HG03108 (cell line): ENCODE measurements around the gene ADGRL3.
"Not testable (repeated sequence)": the region's sequence is repeated elsewhere in the genome, so short reads cannot be mapped to it uniquely, and the experiment has no call there.

ENCODE experiments used
- ATAC-seq: cut with Tn5 transposase; IDR thresholded peaks from one replicate; pipeline ENCODE4 v1.9.1; 2021; ENCODE audit warnings: moderate library complexity; ENCODE audit not compliant: unreplicated experiment

Gene ADGRL3

DNA sequence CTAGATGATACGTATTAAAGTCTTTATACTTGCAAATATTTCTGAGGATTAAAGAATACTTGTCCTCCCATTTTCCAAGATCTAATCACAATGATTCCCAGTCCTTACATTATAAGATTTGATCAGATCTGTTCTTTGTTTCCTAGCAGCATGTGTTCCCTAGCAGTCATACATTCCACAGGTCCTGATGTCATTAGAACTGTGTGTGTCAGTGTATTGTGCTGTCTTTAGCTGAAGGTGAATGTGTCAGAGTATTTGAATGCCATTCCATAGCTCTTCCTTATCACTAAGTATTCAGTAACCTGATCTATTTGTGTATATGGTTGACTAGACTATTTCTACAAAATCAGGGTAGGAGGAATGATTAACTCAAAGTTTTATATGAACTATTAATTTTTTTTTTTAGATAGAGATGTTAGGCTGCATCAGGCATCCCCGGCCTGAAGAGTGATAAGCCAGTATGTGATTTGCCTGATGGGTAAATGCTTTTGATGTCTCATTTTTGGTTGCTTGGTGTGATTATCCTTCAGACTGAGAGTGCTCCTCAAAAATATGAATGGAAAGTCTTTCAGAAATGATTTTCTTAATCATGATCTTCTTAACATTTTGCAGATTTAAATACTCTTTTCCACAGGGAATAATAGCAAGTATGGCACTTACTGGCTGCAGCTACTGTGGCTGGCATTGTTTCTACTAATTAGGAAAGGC is 4.4 kb downstream of the ADGRL3 start:
- no peak for ATAC-seq

DNA sequence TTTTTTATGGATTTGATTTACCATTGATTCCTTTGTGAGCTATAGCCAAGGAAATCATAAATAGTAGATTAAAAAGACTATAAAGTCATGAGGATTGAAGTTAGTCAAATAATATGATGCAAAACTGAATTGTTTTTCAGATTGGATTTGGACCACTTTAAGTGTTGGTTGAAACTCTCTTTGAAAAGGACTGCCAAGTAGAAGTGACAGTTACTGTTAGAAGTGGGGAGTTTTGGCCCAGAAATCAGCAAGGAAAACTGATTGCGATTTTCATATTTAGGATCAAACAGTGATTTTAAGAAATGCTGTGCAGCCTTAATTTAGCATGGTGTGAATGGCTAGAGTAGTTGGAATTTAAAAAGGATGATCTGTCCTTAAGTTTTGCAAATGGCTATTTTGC is 4.9 kb downstream of the ADGRL3 start:
- ATAC-seq, result no peak

DNA sequence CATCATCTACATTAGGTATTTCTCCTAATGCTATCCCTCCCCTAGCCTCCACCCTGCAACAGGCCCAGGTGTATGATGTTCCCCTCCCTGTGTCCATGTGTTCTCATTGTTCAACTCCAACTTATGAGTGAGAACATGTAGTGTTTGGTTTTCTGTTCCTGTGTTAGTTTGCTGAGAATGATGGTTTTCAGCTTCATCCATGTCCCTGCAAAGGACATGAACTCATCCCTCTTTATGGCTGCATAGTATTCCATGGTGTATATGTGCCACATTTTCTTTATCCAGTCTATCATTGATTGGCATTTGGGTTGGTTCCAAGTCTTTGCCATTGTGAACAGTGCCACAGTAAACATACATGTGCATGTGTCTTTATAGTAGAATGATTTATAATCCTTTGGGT is 7.0 kb downstream of the ADGRL3 start:
- ATAC-seq, result not testable (repeated sequence)

DNA sequence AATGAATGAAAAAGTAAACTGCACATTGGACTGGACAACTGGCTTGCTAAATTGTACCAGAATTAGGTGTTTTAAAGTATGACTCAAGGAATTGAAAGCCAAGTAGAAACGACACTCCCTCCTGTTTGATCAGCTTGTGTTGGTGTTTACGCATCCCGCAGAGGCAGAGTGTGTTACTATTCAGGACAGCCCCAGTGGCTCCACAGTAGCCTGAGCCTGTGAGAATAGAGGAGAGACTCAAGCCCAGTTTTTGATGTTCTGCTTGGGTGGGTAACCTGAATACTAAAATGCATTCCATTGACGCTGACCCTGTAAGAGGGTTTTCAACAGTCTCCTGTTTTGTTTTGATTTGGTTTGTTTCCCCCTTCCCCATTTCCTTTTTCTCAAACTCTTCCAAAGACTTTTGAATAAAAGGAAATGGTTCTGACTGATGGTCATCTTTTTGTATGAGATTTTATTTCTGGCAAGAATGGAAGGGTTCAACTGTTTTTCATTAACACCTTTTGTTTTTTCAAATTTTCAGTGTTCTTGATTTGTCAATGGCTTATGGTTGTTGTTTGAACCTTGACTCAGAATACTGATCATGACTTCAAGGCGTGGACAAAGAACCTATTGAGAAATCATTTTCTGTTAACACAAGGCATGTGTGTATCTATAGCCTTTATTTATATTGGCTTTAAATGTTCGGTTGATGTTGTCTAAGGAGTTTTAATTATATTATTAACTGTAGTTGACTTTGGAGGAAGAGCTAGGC is 10.2 kb downstream of the ADGRL3 start:
- no peak for ATAC-seq

DNA sequence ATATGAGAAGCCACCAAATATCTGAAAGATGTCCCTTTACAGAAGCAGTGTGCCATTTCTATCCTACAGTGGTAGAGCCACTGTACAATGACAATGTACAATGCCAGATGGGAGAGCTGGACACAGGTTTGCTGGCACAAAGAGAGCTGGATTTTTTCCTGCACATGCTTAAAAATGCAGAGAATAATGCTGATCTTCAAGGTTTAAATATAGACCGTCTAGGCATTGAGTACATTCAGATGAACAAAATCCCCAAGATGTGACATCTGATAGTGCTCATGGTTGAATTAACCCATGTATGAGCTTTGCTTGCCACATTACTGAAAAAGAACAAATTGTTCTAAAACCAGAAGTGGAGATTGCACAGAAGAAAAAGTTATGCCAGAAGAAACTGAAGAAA is 11.7 kb downstream of the ADGRL3 start:
- ATAC-seq, result no peak

DNA sequence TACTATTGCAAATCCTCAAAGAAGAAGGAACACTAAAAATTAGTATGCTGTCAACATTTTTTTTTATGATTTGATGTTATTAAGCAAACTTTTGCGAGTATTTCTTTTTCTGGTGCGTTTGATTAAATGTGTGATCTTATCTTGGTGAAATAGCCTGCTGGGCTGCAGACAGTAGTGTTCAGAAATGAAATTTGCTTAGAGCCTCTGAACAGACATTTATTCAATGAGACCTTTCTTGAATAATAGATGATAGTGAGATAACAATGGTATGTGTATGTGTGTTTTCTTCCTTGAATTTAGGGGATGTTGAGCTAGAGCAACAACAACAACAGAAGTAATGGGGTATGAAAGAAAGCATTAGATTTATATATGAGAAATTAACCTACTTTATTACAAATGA is 12.7 kb downstream of the ADGRL3 start:
- no peak for ATAC-seq

DNA sequence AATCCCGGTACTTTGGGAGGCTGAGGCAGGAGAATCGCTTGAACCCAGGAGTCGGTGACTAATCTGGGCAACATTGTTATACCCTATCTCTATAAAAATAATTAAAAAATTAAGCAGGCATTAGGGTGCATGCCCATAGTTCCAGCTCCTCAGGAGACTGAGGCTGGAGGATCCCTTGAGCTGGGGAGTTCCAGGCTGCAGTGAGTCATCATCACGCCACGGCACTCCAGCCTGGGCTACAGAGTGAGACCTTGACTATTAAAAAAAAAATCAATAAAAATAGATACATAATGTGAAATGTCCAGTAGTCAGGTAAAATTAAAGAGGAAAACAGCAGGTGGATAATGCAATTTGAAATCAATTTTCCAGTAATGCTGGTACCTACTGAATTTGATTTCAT is 14.6 kb downstream of the ADGRL3 start:
- no peak for ATAC-seq

DNA sequence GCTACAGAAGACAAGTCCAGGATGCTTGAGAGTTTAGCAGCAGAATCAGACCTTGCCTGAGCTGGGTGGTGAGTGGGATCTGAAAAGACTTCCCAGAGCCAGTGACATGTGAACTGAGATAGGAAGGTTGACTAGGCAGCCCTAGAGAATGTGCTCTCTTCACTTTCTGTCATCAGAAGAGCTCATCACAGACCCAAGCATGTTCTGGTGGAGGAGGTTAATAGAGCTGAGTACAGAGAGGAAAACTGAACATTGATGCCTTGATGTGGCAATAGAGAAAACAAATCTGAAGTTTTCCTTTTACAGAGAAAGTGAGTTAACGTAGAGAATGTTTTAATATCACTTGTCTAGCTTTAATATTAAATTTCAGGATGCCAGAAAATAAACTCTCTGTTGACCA is 17.1 kb downstream of the ADGRL3 start:
- no peak for ATAC-seq

DNA sequence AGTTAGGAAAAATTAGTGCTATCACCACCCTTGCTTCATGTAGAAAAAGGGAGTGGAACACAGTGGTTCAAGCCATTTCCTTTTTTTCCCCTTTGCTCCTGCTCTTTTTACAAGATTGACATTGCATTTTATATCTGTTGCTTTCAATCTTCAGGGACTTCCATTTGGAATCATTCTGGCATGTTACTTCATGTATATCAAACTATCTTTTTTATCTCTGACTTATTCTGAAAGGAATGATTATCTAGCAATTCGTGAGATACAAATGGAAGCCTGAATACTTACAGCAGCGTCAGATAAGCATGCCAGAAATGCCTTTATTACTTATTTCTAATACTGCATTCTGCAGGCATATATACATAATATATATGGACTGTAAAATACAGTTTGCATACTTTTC is 20.4 kb downstream of the ADGRL3 start:
- ATAC-seq, result no peak

DNA sequence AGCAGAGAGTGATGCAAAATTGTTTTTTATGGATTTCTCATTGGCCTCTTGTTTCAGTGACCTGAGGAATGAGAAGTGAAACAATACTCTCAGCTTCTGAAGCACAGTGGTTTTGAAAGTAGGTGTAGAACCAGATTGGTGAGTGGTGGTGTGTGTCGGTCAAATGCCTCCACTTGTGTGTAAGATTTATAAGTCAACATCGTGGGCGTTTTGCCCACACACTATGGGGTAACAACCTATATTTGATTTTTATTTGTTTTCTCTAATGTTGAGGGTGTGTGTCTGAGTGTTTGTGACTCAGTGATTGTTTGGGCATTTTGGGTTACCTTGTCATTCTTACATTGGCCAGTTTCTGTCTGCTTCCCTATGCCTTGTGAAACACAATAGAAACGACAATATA is 23.3 kb downstream of the ADGRL3 start:
- no peak for ATAC-seq

DNA sequence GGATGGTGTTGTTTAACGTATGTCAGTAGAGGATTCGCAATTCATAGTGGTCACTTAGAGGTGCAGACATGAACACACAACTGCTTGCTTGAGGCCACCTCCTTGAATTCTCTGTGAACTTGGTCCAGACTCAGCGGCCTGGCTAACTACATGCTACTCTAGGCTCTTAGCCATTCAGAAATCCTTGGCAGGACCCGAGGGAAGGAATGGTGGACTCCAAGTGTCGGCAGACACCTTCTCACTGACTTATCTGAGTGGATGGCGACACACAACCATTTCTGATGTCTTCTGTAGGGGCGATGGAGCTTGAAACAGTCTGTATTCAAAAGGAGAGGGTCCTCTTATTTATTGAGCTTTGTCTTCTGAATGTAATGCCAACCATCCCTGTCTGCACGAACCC is 24.4 kb downstream of the ADGRL3 start:
- no peak for ATAC-seq

DNA sequence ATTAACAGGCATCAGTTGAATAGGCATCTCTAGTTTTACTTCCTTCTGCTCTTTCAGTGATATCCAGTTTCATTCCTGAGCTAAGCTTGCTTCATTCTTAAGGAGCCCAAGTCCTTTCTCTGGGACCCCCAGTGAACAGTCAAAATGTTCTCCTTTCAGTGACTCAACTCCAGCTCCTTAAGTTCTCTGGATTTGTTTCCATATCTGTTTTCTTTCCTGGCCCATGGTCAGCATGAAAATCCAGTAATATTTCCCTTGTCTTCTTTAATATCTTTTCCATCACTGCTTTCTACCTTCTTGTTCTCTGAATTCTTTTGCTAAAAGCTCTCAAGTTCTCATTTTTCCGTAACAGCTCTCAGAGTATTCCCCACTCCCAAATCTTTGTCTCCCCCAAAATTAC is 25.5 kb downstream of the ADGRL3 start:
- no peak for ATAC-seq

DNA sequence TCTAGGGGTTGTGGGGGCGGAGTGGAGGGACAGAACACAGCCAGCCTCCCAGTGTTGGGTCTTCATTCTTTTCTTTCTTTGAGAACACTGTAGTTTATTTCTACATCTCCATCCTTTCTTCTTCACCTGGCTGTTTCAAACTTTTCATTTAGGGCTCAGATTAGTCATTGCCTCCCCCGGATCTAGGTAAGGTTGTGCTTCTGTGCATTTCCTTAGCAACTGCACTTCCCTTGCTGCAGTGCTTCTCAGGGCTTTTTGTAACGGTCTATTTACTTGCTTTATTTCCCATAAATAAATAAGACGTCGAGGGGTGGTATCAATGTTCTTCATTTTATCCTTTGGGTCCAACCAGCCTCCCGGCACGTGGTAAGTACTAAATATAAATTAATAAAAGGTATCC is 31.3 kb downstream of the ADGRL3 start:
- ATAC-seq, result no peak

DNA sequence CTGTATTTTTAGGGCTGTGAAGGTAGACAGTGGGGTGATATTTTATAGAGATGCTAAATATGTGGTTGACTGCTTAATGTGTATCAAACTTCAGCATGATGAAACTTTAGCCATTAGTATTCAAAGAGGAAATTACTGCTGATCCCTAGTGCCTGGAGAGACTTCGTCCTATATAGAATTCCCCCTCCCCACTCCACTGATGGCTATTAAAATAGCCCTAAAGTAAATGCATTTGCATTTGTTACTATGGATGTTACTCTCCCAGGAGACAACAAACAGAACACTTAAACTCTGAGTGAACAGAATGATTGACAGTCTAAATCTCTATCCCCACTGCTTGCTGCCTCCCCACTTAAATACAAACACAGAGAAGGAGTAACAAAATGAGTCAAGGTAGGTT is 39.1 kb downstream of the ADGRL3 start:
- ATAC-seq, result no peak

DNA sequence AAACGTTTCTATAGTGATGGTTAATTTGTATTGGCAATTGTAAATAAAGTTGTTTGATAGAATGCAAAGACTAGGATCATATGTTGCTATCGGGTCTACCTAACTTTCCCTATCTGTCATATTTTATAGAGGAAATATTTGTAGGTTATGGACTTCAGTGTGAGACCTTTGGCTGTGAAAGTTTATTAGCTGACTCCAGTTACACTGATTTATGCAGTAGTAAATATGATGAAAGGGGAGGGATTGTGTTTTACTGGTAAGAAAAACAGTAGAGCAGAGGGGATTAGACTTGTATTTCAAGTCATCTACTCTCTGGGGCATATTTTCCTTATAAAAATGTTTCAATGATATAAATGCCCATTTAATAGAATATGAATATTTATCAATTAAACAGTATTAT is 43.8 kb downstream of the ADGRL3 start:
- ATAC-seq, result no peak

DNA sequence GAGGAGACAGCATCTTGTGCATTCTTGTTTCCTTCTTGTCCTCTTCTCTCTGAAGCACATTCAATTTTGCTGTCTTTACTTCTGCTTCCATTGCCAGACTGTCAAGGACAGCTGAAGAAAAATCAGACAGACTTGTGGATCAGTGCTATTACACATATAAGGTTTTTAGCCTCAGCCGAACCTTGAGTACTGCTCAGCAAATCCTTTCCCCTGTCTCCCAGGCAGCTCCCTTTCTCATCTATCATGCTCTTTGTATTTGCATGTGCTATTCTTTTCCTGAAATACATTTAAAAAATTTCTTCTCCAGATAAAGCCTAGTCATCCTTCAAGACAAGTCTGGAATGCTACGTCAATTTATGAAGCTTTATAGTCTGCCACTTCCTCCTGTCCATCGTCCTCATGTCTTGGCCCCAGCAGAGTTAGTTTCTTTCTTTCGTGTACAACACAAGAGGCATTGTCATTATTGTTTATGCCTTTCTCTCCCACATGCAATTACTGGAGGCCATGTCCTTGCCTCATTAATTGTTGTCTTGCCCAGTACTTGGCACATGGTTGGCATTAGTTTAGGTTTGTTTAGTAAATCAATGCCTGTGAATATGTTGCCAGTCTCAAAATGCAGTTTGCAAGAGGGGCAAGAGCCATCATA is 45.1 kb downstream of the ADGRL3 start:
- ATAC-seq, result no peak

DNA sequence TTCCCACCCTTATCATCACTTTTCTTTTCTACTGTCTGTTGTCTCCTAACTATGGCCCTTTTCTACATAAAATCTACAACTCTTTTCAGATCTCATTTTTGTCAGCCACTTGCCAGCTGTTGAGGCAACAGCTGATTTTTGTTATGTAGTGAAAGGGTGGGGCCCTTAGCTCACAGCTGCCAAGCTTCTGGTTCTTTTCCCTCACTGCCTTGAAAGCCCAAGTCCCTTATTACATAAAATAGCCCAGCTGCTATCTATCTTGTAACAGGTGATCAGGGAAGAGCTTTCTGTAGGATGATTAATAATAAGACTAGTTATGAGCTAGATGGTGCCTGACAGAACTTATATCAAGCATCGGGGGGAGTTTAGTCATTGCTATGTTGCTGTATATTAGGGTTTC is 45.9 kb downstream of the ADGRL3 start:
- no peak for ATAC-seq

DNA sequence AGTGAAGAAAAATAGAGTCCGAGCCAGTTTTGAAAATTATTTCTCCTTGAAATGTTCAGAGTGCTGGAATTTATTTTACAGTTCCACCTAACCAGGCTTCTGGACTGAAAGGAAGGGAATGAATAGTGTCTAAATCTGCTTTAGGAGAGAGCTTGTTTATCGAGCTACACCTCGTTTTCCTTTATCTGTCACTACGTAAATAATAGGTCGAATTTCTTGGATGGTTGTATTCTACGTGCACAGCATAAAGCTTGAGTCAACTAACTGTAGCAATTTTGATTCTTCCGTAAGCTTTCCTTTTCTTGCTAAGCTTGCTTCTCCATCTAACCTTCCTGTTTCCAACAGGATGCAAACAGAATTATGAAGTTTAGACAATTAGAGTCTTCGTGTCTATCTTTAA is 48.6 kb downstream of the ADGRL3 start:
- no peak for ATAC-seq

DNA sequence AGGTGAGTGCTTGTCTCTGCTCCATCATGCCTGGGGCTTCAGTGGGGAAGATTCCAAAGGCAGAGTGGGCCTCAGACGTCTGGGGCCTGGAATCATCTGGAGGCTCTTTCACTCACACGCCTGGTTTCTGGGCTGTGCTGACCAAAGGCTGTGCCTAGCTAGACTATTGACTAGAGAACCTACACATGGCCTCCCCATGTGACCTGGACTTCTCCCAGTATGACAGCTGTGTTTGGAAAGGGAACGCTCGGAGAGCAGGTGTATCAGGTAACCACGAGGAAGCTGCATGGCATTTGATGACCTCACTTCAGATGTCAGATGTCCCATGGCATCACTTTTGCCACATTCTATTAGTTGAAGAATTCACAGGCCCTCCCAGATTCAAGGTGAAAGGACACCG is 51.0 kb downstream of the ADGRL3 start:
- ATAC-seq, result no peak

DNA sequence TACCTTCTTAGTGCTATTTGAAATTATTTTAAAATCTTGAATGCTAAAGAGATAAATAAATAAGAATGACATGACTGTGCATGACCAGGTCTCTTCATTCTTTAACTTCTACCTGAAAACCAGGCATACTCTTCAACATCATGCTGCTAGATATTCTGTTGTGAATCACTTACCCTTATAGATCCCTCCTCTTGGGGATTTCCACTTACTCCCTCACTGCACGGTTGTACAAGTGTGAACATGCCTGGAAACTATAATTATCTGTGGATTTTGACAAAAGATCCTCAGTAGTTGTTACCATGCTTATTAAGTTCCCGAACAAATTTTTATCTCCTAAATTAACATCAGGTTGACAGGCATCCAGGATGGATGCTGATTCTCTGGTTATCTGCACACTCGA is 54.3 kb downstream of the ADGRL3 start:
- ATAC-seq, result no peak

DNA sequence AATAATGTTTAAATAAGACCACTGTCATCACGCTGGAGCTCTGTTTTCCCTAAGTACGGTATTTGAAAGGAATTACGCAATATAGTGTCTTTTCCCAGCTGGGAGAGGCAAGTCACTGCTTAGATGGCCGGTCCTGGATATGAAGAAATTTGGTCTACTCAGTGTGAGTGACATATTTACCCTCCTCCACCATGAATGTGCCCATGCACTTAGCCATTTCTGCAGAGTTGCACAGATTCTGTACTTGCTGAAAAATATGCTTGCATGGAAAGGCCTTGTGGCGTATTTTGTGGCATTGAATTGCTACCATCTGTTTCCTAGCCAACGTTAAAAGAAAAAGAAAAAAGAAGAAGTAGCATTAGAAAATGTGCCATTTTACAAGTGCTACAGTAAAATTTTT is 73.1 kb downstream of the ADGRL3 start:
- ATAC-seq, result no peak

DNA sequence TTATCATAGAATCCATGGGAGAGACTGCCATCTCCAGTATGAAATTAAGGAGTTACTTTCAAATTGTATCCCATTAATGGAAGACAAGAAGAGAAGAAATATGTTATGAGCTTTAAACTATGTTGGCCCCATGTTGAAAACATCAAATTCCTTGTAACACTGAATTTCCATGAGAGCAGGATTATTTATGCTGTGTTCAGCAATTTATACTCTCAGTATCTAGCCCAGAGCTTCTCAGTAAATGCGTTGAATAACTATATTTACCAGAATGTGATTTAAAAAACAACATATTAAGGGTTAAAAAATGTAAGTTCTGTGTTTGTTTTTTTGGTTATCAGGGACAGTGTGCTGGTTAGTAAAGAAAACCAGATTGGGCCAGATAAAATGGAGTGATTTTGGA is 74.2 kb downstream of the ADGRL3 start:
- no peak for ATAC-seq
